ENCODE results near the gene CHST11.

DNA sequence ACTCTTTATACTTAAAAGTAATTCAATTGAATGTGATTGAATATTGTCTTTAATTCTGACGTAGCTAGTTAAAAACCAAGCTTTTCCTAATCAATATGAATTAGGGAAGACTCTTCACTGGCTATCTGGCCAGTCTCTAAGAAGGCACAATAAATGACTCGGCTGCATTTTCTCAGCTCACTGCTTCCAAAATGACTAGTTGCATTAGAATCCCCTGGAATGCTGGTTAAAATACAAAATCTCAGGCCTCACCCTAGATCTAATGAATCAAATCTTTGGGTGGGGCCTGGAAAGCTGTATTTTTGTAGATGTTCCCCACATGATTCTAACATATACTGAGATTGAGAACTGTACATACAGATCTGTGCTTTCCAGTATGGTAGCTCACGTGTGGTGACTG, 242.1 kb downstream of the CHST11 start:
- TF ChIP-seq, protein P1, sequence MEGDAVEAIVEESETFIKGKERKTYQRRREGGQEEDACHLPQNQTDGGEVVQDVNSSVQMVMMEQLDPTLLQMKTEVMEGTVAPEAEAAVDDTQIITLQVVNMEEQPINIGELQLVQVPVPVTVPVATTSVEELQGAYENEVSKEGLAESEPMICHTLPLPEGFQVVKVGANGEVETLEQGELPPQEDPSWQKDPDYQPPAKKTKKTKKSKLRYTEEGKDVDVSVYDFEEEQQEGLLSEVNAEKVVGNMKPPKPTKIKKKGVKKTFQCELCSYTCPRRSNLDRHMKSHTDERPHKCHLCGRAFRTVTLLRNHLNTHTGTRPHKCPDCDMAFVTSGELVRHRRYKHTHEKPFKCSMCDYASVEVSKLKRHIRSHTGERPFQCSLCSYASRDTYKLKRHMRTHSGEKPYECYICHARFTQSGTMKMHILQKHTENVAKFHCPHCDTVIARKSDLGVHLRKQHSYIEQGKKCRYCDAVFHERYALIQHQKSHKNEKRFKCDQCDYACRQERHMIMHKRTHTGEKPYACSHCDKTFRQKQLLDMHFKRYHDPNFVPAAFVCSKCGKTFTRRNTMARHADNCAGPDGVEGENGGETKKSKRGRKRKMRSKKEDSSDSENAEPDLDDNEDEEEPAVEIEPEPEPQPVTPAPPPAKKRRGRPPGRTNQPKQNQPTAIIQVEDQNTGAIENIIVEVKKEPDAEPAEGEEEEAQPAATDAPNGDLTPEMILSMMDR (IDR thresholded peaks at IDR 0.05): no peak
- TF ChIP-seq POLR2A (IDR thresholded peaks at IDR 0.05): no peak
